AG10803 (cell line): Measurements from ENCODE around the gene CPNE2.
"Not testable (repeated sequence)": the region's sequence is repeated elsewhere in the genome, so short reads cannot be mapped to it uniquely, and the experiment has no call there.

Experiments
- DNase-seq: peaks from one replicate; pipeline ENCODE4 v3.0.0; 2010; ENCODE audit warnings: low read depth
- H3K4me3 ChIP-seq: 2 replicates; pipeline ENCODE4 v1.5.1; 2011; ENCODE audit warnings: mild to moderate bottlenecking, low read length, control low read depth
- CTCF ChIP-seq: conservative IDR thresholded peaks from 2 replicates; pipeline ENCODE4 v1.5.1; 2011; ENCODE audit warnings: mild to moderate bottlenecking, low read length, control low read depth, inconsistent platforms

Gene CPNE2

GRCh38 chr16:57185945-57186871 lies 93.8 kb downstream of the CPNE2 start, which contains the start of the genes PSME3IP1 and RSPRY1:
TSS of gene PSME3IP1 (minus strand) at chr16:57186039. CDS start at chr16:57173854, 12,185 bp downstream.
TSS of gene RSPRY1 (plus strand) at chr16:57186329. CDS start at chr16:57204659, 18,330 bp downstream.
- DNase-seq, result peak; percentile 99
- H3K4me3 ChIP-seq, result peak within 1 kb of the TSS; percentile 93
- TF ChIP-seq CTCF, result no peak

GRCh38 chr16:57186872-57187854 lies 94.8 kb downstream of the CPNE2 start:
- H3K4me3 ChIP-seq, result peak overlapping the region; percentile 93
- peak; percentile 45 for DNase-seq
- no peak for TF ChIP-seq CTCF

GRCh38 chr16:57187902-57188710 lies 95.7 kb downstream of the CPNE2 start:
- peak overlapping the region; percentile 93 for H3K4me3 ChIP-seq
- DNase-seq, result not testable (repeated sequence)

- no peak overlapping the region for H3K4me3 ChIP-seq
- no peak for DNase-seq
- no peak for TF ChIP-seq CTCF
Measured at GRCh38 chr16:57188711-57189002, 96.3 kb downstream of the CPNE2 start.

- DNase-seq, H3K4me3 ChIP-seq: not testable (repeated sequence)
Measured at GRCh38 chr16:57189527-57189926, 97.1 kb downstream of the CPNE2 start.

- DNase-seq, result no peak
- no peak for TF ChIP-seq CTCF
- no peak overlapping the region for H3K4me3 ChIP-seq
Measured at GRCh38 chr16:57190136-57190535, 97.8 kb downstream of the CPNE2 start.

- DNase-seq, result peak; percentile 44
- no peak for TF ChIP-seq CTCF
- no peak overlapping the region for H3K4me3 ChIP-seq
Measured at GRCh38 chr16:57191056-57191571, 98.7 kb downstream of the CPNE2 start.
